HepG2 (cell line): ENCODE measurements around the gene UCN2. TPM values are rescaled to one million over a fixed set of nuclear protein-coding genes. Genes with fewer than 3 reads are reported as not detected.

ENCODE experiments used
- ATAC-seq: fragments of 200-7000 bp; cut with Tn5 transposase; 3 replicates; pipeline ENCODE4 v1.9.1; 2020; ENCODE audit warnings: mild to moderate bottlenecking, moderate library complexity
- BruUV-seq: library from RNA; stranded (reverse); fragments of 400-500 nt; replicated peaks from 2 replicates; lab custom pipeline; 2021; lab: Mats Ljungman, UMichigan
- CTCF ChIA-PET: fragments of 300-600 bp; formaldehyde crosslinking; extraction: SDS; loops from one replicate; lab custom pipeline; 2021; ENCODE audit warnings: low total read pairs, inconsistent platforms, low intra/inter-chr PET ratio; lab: Yijun Ruan, JAX
- POLR2A ChIA-PET: fragments of 350-600 bp; sonication (Branson Sonifier 250); formaldehyde crosslinking; loops from one replicate; lab custom pipeline; 2020; ENCODE audit warnings: antibody characterized with exemption, inconsistent platforms; lab: Yijun Ruan, JAX
- DNase-seq: peaks from one replicate; pipeline ENCODE4 v3.0.0-alpha.2; 2015; ENCODE audit warnings: low spot score
- FAIRE-seq: peaks from 3 replicates; lab custom pipeline; 2011; peaks lifted over from hg19 to GRCh38; lab: Jason Lieb, UNC
- H2AFZ ChIP-seq: one replicate; pipeline ENCODE4 v1.6.1; 2011; ENCODE audit warnings: low read length, inconsistent platforms
- H3K27ac ChIP-seq: fragments of 300-600 bp; 3 replicates; pipeline ENCODE4 v1.8.0; 2011; ENCODE audit warnings: mixed run types, mild to moderate bottlenecking, mixed read lengths, low read length, inconsistent platforms; ENCODE audit not compliant: insufficient read depth; ENCODE audit errors: extremely low read length
- H3K27me3 ChIP-seq, 2 experiments: fragments of 200-600 bp in 1 of 2; 2 replicates in 1 of 2; 3 replicates in 1 of 2; pipeline versions ENCODE4 v1.6.0 to v1.8.0; 2011; ENCODE audit warnings: low read length in 2 of 2, mild to moderate bottlenecking in 2 of 2, moderate library complexity in 2 of 2, inconsistent platforms in 1 of 2; ENCODE audit not compliant: insufficient read depth in 2 of 2, control insufficient read depth in 1 of 2
- H3K36me3 ChIP-seq, 2 experiments: fragments of 200-600 bp in 1 of 2; replicated peaks in 1 of 2; 2 replicates in 1 of 2; 3 replicates in 1 of 2; pipeline versions ENCODE4 v1.5.1 to v1.8.0; 2011; ENCODE audit warnings: low read length in 2 of 2, inconsistent platforms in 1 of 2; ENCODE audit not compliant: insufficient read depth in 2 of 2, control insufficient read depth in 1 of 2
- H3K4me1 ChIP-seq: 2 replicates; pipeline ENCODE4 v1.5.1; 2012; ENCODE audit warnings: low read length, inconsistent platforms; ENCODE audit not compliant: insufficient read depth
- H3K4me2 ChIP-seq: 2 replicates; pipeline ENCODE4 v1.6.0; 2011; ENCODE audit warnings: low read depth, low read length, inconsistent platforms
- H3K4me3 ChIP-seq, 3 experiments: fragments of 200-600 bp in 1 of 3; sonication (generic), shearing (Covaris generic) in 1 of 3; replicated peaks in 1 of 3; 2 replicates each; pipeline ENCODE4 v1.5.1; 2011 to 2016; ENCODE audit warnings: low read length in 3 of 3, inconsistent platforms in 2 of 3, low read depth in 2 of 3, mild to moderate bottlenecking in 2 of 3, control low read depth in 1 of 3, mixed read lengths in 1 of 3; ENCODE audit not compliant: insufficient read depth in 1 of 3
- H3K79me2 ChIP-seq: one replicate; pipeline ENCODE4 v1.6.1; 2011; ENCODE audit warnings: low read length, inconsistent platforms; ENCODE audit not compliant: insufficient read depth
- H3K9ac ChIP-seq: 2 replicates; pipeline ENCODE4 v1.6.0; 2011; ENCODE audit warnings: mild to moderate bottlenecking, low read depth, low read length, inconsistent platforms; ENCODE audit not compliant: insufficient read depth
- H3K9me3 ChIP-seq: 2 replicates; pipeline ENCODE4 v1.5.1; 2012; ENCODE audit warnings: mild to moderate bottlenecking, low read length
- H4K20me1 ChIP-seq: 2 replicates; pipeline ENCODE4 v1.6.0; 2011; ENCODE audit warnings: inconsistent platforms, mild to moderate bottlenecking, low read length, moderate library complexity; ENCODE audit not compliant: insufficient read depth
- ATF3 ChIP-seq: sonication (generic); formaldehyde crosslinking; IDR thresholded peaks from 2 replicates; pipeline ENCODE4 v1.4.0; 2020; ENCODE audit warnings: missing genetic modification reagents
- ELF4 ChIP-seq: sonication (generic); formaldehyde crosslinking; IDR thresholded peaks from 2 replicates; pipeline ENCODE4 v1.5.0; 2020; ENCODE audit warnings: missing genetic modification reagents, mild to moderate bottlenecking, moderate library complexity, borderline replicate concordance
- FOSL2 ChIP-seq: sonication (generic); formaldehyde crosslinking; IDR thresholded peaks from 2 replicates; pipeline ENCODE4 v1.4.0; 2020; ENCODE audit warnings: missing genetic modification reagents
- HDAC6 ChIP-seq: fragments of 200-600 bp; sonication (generic); IDR thresholded peaks from 2 replicates; pipeline ENCODE4 v1.7.0; 2017; ENCODE audit warnings: mild to moderate bottlenecking, antibody characterized with exemption, low read length, low read depth
- MAFK ChIP-seq, 2 experiments: IDR thresholded peaks in 1 of 2; conservative IDR thresholded peaks in 1 of 2; 2 replicates each; pipeline ENCODE4 v1.6.1; 2011; ENCODE audit warnings: improper control_type of control experiment in 2 of 2, low read length in 2 of 2
- RFXANK ChIP-seq: IDR thresholded peaks from 2 replicates; pipeline ENCODE4 v1.6.1; 2016
- STAT5B ChIP-seq: sonication (generic); formaldehyde crosslinking; IDR thresholded peaks from 2 replicates; pipeline ENCODE4 v1.4.0; 2020; ENCODE audit warnings: missing genetic modification reagents
- SYNCRIP ChIP-seq: fragments of 200-400 bp; formaldehyde crosslinking; IDR thresholded peaks from 2 replicates; pipeline ENCODE4 v1.6.1; 2018; ENCODE audit warnings: mild to moderate bottlenecking, low read depth, low read length; ENCODE audit not compliant: insufficient read depth
- TGIF2 ChIP-seq: IDR thresholded peaks from 2 replicates; pipeline ENCODE4 v1.6.1; 2016; ENCODE audit warnings: control low read depth, missing compliant biosample characterization
- ZNF574 ChIP-seq: sonication (generic); formaldehyde crosslinking; IDR thresholded peaks from 2 replicates; pipeline ENCODE4 v1.4.0; 2020; ENCODE audit warnings: missing genetic modification reagents
- WGBS: methylation state at CpG from one replicate; pipeline ENCODE4 v1.1.6; 2017; ENCODE audit warnings: low lambda C conversion rate; 5-methylcytosine and 5-hydroxymethylcytosine counted together
- in situ Hi-C: cut with HindIII; loops from 2 replicates; pipeline ENCODE4 v1.10.0; 2017; ENCODE audit warnings: low pct_unique_long_range_greater_than_20kb; ENCODE audit not compliant: extremely low pct_ligation_motif_present
- intact Hi-C: fragments of 100-400 bp; cut with micrococcal nuclease; formaldehyde crosslinking; loops from one replicate; pipeline ENCODE4 v1.10.0; 2022; ENCODE audit not compliant: unreplicated experiment
- polyA plus RNA-seq, 8 experiments: library from polyadenylated mRNA; depleted of rRNA in 3 of 8; stranded (reverse) in 7 of 8; unstranded in 1 of 8; fragments of >200 nt; fragmentation: Illumina TruSeq in 4 of 8; extraction: Trizol in 4 of 8; gene quantifications; 2 replicates each; pipeline versions ENCODE4 v1.2.1 to v1.2.3, GENCODE V29; 2011 to 2016; ENCODE audit warnings: low read depth in 4 of 8, missing spikeins in 1 of 8, mixed read lengths in 1 of 8; ENCODE audit not compliant: insufficient read depth in 1 of 8
- total RNA-seq, 5 experiments: library from RNA; depleted of rRNA; stranded (reverse); fragments of >200 nt; fragmentation: Illumina TruSeq; extraction: Trizol; gene quantifications; 2 replicates each; pipeline ENCODE4 v1.2.3, GENCODE V29; 2016; ENCODE audit warnings: low read depth in 1 of 5
- TF ChIP-seq, protein P1 (sequence below): sonication (generic); formaldehyde crosslinking; IDR thresholded peaks from 2 replicates; pipeline ENCODE4 v1.5.0; 2020; ENCODE audit warnings: missing genetic modification reagents
- TF ChIP-seq, protein P2 (sequence below), 2 experiments: sonication (generic) in 1 of 2; formaldehyde crosslinking in 1 of 2; IDR thresholded peaks; 2 replicates each; pipeline versions ENCODE4 v1.4.0 to v1.6.1; 2018 to 2020; ENCODE audit warnings: missing genetic modification reagents in 2 of 2, borderline replicate concordance in 1 of 2, low read depth in 1 of 2, mild to moderate bottlenecking in 1 of 2, missing biosample characterization in 1 of 2
- TF ChIP-seq, protein P3 (sequence below): sonication (generic); formaldehyde crosslinking; IDR thresholded peaks from 2 replicates; pipeline ENCODE4 v1.5.1; 2020; ENCODE audit warnings: mild to moderate bottlenecking, missing genetic modification reagents, moderate library complexity

UCN2 gene
- total and polyA plus RNA-seq, 2 of the 13 experiments (the other 11 are each of a cell fraction or from before 2014, with no cell fraction given) = 0.07 to 1.5 TPM

DNA sequence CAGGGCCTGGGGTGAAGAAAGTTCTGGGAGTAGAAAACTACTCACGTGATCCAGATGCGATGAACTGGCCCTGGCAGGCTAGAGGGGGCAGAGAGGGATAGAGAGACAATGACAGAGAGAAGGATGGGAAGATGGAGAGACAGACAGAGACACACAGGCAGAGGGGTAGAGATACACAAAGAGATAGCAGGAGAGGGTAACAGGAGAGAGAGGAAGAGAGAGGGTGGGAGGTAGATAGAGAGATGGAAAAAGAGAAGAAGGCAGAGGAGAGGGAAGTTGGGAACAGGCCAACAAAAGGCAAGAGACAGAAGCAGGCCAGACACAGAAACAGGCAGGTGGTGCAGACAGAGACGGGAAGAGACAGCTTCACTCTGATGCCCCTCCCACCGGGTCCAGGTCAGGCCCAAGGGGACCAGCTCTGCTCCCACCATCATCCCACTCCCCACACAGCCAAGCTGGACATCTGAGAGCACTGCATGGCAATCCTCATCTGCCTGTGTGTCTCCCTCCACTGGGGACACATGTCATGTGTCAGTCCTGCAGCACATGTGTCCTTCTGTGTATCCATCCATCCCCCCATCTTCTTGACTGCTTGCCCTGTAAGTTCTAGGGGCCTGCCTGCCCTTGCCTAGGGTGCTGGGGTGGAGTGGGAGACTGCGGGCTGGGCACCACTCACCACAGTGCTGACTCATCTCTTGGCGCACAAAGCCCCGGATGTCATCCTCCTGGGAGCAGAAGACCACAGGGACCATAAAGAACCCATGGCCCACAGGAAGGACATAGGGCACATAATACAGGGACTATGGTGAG lies 2.2 kb upstream of the UCN2 start:
- no peak overlapping the region for H3K9ac ChIP-seq
- in situ Hi-C loops = no loop called here
- intact Hi-C loops = no loop called here
- no peak for ATAC-seq
- POLR2A ChIA-PET = interaction anchor here (1.7 kb wide), 1 partner anchor 92 kb away, joined by 3 read pairs; no protein-coding TSS in a partner anchor
- H3K27me3 ChIP-seq = no peaks in the 10 kb centered on the region
- H3K4me1 ChIP-seq = peaks cover 91% of the 10 kb centered on the region
- H3K27ac ChIP-seq = no peak overlapping the region
- no peaks in the 10 kb centered on the region for H4K20me1 ChIP-seq
- no peak overlapping the region for H3K4me2 ChIP-seq
- BruUV-seq = no TSS peak
- H3K36me3 ChIP-seq = no peaks in the 10 kb centered on the region
- WGBS = 65% methylated on average over 4 of the region's 7 CpGs
- no peak overlapping the region for H3K4me3 ChIP-seq
- no peak for FAIRE-seq
- H3K79me2 ChIP-seq = no peaks in the 10 kb centered on the region
- H2AFZ ChIP-seq = no peak overlapping the region
- no peaks in the 10 kb centered on the region for H3K9me3 ChIP-seq
- DNase-seq = no peak
- CTCF ChIA-PET = no interaction called here
- TF ChIP-seq HDAC6 = no peak
- TF ChIP-seq STAT5B (CRISPR knock-in tag) = no peak
- TF ChIP-seq, protein P1, sequence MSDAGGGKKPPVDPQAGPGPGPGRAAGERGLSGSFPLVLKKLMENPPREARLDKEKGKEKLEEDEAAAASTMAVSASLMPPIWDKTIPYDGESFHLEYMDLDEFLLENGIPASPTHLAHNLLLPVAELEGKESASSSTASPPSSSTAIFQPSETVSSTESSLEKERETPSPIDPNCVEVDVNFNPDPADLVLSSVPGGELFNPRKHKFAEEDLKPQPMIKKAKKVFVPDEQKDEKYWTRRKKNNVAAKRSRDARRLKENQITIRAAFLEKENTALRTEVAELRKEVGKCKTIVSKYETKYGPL (CRISPR knock-in tag) = no peak
- 0 out of 4 replicates have a peak, but pooled peaks have one; percentile 18 to 22 for TF ChIP-seq MAFK (conservative IDR thresholded peaks at IDR 0.05 in 1 of 2, IDR thresholded peaks at IDR 0.05 in 1 of 2; ENCODE audit: low read length in 2 of 2)
- TF ChIP-seq ELF4 (CRISPR knock-in tag) = no peak
- TF ChIP-seq SYNCRIP = no peak
- TF ChIP-seq TGIF2 (CRISPR knock-in tag) = no peak
- TF ChIP-seq, protein P2, sequence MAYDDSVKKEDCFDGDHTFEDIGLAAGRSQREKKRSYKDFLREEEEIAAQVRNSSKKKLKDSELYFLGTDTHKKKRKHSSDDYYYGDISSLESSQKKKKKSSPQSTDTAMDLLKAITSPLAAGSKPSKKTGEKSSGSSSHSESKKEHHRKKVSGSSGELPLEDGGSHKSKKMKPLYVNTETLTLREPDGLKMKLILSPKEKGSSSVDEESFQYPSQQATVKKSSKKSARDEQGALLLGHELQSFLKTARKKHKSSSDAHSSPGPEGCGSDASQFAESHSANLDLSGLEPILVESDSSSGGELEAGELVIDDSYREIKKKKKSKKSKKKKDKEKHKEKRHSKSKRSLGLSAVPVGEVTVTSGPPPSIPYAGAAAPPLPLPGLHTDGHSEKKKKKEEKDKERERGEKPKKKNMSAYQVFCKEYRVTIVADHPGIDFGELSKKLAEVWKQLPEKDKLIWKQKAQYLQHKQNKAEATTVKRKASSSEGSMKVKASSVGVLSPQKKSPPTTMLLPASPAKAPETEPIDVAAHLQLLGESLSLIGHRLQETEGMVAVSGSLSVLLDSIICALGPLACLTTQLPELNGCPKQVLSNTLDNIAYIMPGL (CRISPR knock-in tag; IDR thresholded peaks at IDR 0.05; ENCODE audit: borderline replicate concordance in 1 of 2, low read depth in 1 of 2) = no peak
- TF ChIP-seq, protein P3, sequence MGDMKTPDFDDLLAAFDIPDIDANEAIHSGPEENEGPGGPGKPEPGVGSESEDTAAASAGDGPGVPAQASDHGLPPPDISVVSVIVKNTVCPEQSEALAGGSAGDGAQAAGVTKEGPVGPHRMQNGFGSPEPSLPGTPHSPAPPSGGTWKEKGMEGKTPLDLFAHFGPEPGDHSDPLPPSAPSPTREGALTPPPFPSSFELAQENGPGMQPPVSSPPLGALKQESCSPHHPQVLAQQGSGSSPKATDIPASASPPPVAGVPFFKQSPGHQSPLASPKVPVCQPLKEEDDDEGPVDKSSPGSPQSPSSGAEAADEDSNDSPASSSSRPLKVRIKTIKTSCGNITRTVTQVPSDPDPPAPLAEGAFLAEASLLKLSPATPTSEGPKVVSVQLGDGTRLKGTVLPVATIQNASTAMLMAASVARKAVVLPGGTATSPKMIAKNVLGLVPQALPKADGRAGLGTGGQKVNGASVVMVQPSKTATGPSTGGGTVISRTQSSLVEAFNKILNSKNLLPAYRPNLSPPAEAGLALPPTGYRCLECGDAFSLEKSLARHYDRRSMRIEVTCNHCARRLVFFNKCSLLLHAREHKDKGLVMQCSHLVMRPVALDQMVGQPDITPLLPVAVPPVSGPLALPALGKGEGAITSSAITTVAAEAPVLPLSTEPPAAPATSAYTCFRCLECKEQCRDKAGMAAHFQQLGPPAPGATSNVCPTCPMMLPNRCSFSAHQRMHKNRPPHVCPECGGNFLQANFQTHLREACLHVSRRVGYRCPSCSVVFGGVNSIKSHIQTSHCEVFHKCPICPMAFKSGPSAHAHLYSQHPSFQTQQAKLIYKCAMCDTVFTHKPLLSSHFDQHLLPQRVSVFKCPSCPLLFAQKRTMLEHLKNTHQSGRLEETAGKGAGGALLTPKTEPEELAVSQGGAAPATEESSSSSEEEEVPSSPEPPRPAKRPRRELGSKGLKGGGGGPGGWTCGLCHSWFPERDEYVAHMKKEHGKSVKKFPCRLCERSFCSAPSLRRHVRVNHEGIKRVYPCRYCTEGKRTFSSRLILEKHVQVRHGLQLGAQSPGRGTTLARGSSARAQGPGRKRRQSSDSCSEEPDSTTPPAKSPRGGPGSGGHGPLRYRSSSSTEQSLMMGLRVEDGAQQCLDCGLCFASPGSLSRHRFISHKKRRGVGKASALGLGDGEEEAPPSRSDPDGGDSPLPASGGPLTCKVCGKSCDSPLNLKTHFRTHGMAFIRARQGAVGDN = peak; percentile 49
- TF ChIP-seq FOSL2 = peak; percentile 51; the same call in 1 of the 2 replicates
- TF ChIP-seq RFXANK (CRISPR knock-in tag) = no peak
- no peak for TF ChIP-seq ZNF574 (CRISPR knock-in tag)
- TF ChIP-seq ATF3 (CRISPR knock-in tag) = no peak
